GM18498 (cell line): ENCODE results near the gene CAMK2D.
A peak's percentile ranks its signal among the peaks of the same experiment; 100 is the strongest.

Experiments used
- ATAC-seq: cut with Tn5 transposase; IDR thresholded peaks from one replicate; pipeline ENCODE4 v1.9.1; 2021; ENCODE audit warnings: mild to moderate bottlenecking, moderate library complexity; ENCODE audit not compliant: unreplicated experiment

The CAMK2D gene

DNA sequence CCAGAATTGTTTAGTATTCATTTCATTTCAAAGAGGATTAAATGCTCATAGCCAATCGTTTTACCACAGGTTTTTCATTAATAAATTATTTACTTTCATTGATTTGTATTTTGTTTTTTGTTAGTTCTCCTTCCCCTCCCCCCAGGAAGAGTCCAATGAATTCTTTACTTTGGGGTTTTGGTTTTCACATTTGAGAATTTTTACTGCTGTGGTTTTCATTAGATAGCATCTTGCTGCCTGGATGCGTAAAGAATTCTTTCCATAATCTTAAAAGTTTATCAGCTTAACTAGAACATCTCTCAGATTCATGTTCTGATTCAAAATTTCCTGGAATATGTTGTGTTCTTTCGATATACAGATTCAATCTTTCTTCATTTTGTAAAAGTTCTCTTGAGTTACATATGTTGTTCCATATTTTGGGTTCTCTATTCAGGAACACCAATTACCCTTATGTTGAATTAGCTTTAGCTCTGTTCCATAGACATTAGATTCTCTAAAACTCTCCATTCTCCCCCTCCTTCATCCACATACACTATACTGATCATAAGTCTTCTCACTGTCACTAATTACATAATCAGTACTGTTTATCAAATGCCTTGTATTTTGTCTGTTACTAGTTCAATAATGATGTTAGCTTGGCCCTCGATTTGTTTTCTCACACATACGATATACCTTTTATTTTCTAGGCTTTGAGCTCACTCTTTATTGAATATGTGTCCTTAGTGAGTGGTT, 184.4 kb downstream of the CAMK2D start:
- no peak for ATAC-seq

DNA sequence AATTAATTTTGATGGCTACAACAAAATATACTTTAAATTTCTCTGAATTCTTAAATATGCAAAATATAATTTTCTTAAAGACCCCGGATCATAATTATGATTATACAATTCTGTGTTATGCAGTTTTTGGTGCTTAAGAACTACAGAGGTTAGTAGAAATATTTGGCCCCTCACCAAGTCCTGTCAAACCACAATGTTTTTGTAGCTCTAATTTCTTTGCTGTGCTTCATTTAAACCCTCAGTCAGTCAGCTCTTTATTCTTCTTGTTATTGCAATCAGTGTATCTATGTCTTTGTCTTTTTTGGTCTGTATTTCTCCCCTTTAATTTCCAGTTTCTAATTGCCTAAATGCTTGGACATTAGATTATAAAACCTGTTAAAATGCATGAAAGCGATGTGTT, 186.1 kb downstream of the CAMK2D start:
- no peak for ATAC-seq

DNA sequence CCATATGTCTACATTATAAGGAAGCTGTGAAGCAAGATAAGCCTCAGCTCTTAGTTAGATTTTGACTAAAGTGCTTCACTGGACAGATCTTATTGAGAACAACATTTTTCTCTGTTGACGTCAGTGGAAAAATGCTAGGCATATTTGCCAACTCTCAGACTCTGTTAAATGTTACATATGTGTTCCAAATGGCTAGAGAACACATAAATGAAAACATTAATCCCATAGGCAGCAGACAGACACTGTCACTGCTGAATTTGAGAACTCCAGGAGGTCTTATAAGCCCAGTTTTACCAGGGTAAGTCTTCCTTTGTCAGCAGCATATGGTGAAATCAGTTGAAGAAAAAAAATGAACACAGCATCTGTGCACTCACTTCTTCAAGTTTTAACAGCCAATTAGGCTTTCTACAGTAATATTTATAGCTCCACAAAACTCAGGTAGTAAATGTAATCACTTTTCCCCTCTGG, 186.9 kb downstream of the CAMK2D start:
- no peak for ATAC-seq

- no peak for ATAC-seq
Measured at GRCh38 chr4:113572620-113573019, 188.9 kb downstream of the CAMK2D start.

DNA sequence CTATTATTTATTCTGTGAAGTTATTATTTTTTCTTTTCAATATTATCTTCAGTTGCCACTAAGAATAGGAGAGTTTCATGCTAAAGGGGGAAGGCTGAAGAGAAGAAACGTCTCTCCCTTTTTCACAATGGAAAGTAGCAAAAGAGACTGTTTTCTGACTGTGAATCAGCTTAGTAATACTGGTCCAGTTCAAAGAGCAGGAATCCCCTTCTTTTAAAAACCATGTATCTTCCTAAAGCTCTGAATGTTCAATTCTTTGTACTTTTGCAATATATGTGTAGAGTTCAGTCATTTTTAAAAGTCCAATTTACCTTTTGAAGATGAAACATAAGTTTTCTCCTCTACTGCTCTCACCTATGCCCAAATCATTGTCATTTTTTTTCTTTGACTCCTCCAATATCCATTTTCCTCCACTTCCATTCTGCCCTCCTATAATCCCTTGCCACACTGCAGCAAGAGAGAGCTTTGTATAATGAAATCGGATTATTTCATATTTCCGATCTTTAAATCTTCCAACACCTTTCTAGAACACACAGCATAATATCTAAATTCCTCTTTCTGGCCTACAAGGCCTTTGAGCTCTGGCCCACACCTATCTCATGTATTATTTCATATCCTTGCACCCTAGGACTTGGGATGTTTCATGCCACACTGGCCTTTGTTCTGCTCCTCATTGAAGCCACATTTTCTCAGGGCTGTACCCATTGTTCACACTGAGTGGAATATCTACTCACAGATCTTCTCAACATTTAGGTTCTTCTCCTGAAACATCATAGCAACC, 195.3 kb downstream of the CAMK2D start:
- ATAC-seq = no peak

GRCh38 chr4:113565702-113566012, 195.9 kb downstream of the CAMK2D start:
- ATAC-seq = no peak

- peak; percentile 25 for ATAC-seq
Measured at GRCh38 chr4:113564493-113564892, 197.0 kb downstream of the CAMK2D start.

DNA sequence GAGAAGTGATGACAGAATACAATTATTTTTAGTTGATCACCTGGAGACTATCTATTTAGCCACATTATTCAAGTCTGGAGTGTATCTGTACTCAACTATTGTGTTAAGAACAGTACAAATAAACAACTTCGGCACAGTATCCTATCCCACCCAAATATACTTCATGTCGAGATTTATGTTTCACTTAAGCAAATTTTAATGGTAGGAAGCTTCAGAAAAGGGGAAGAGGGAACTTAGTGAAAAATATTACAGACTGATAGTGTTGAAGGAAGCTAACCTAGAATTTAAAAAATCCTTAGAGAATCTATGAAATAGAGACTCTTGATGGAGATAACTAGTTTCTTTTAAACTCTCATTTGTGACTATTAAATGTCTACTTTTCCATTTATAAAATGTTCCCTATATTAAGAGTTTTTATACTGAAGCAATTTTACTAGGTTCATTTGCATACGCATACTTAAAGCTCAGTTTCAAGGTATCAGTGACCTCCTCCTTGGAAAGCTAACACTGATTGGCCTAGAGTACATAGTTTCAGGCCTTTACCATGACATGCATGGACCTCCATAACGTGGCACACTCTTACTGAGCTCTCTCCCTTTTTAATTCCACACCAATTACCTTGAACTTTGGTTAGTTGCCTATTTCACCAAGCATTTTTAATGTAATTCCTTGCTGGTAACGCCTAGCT, 197.7 kb downstream of the CAMK2D start:
- peak; percentile 26 for ATAC-seq

- ATAC-seq = no peak
Measured at GRCh38 chr4:113561758-113562157, 199.8 kb downstream of the CAMK2D start.

DNA sequence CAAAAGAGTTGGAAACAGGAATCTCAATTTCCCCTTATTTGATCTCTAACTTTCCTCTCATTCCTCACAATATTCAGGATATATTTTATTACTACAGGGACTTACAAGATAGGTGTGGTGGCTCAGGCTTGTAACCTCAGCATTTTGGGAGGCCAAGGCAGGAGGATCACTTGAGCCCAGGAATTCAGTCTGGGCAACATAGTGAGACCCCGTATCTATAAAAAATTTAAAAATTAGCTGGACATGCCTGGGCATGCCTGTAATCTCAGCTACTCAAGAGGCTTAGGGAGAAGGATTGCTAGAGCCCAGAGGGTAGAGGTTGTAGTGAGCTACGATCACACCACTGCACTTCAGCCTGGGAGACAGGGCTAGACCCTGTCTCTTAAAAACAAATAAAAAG, 200.4 kb downstream of the CAMK2D start:
- ATAC-seq = no peak

DNA sequence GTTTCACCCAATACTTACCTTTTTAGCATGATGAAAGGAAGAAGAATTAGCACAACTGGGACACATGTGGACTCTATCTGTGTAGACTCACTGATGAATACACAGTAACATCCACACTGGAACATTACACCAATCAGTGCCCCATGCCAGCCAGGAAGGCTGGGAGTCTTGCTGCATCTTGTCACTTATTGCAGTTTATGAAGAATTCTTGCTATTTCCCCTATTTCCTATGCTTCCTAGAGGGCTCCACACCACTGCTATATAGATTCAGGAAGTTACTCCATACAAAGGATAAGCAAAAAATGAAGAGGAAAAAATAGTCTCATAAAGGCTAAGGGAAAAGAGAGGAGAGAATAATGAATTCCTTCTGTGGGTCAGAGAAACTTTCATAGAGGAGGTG, 201.0 kb downstream of the CAMK2D start:
- ATAC-seq = no peak

GRCh38 chr4:113559947-113560346, 201.6 kb downstream of the CAMK2D start:
- no peak for ATAC-seq

- no peak for ATAC-seq
Measured at GRCh38 chr4:113556382-113557134, 205.0 kb downstream of the CAMK2D start.

DNA sequence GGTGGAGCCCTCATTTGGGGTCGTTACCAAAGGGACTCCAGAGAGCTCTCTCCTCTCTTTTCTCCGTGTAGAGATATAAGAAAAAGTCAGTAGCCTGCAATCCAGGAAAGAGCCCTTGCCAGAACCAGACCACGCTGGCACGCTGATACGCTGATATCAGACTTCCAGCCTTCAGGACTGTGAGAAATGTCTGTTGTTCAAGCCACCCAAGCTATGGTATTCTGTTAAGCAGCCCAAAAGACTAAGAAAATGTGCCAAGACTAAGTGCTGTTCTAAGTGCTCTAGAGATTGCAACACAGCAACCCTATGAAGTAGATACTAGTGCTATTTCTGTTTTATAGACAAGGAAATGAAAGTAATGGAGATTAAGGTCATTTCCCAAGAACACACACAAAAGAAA, 205.7 kb downstream of the CAMK2D start:
- ATAC-seq = no peak

DNA sequence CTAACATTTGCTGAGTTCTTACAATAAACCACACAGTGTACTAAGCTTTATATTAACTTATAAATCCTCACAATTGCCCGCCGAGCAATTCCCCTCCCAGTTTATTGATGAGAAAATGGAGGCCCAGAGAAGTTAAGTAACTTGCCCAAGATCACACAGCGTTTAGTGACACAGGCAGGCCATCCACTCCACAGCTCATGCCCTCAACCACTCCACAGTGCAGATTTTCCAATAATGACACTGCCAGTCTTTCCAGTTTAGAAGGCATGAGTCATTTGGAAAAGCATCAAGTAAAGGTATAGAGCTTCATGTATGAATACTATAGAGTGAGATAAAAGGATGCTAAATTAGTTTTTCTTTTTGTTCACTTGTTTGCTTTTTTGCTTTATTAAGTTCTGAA, 208.5 kb downstream of the CAMK2D start:
- no peak for ATAC-seq

- ATAC-seq = no peak
Measured at GRCh38 chr4:113550510-113550909, 211.0 kb downstream of the CAMK2D start.

DNA sequence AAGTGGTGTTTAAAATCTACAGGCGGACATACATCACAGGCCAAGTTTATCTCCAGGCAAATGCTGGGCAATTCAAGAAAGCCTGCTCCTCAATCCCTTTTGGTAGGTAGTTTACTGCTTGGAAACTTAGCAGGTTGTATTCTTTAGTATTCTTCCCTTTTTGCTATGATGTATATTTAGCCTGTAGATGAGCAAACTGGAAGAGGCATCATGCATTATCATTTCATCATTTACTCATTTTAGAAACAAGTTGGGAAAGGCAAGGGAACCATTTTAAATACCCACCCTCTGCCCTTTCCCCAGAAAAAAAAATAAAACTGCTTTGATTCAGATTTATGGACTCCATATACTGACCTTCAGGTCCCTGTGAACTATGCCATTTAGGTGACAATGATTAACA, 213.2 kb downstream of the CAMK2D start:
- ATAC-seq = no peak

GRCh38 chr4:113547487-113548042, 214.0 kb downstream of the CAMK2D start:
- peak; percentile 97 for ATAC-seq

- no peak for ATAC-seq
Measured at GRCh38 chr4:113541933-113542332, 219.6 kb downstream of the CAMK2D start.

- no peak for ATAC-seq
Measured at GRCh38 chr4:113540859-113541258, 220.7 kb downstream of the CAMK2D start.

GRCh38 chr4:113539408-113539807, 222.1 kb downstream of the CAMK2D start:
- ATAC-seq = no peak
